NCI-H2227 treated with DMSO at 0.1 percent for 48 hours (cell line): ENCODE measurements around the gene FAM187B.

Source experiments
- DNase-seq: peaks from one replicate; lab custom pipeline; 2025; lab: John Stamatoyannopoulos, UW

FAM187B gene

GRCh38 chr19:35178701-35179100 is 49.8 kb downstream of the FAM187B start:
- no peak for DNase-seq

- DNase-seq = no peak
These were observed 50.9 kb downstream of the FAM187B start for GRCh38 chr19:35177377-35178274.

- DNase-seq = no peak
These were observed 52.4 kb downstream of the FAM187B start for GRCh38 chr19:35176181-35176570.
